NCI-H82 treated with DMSO at 0.1 percent for 48 hours (cell line): Measurements from ENCODE around the gene ABCC5.
"Not testable (repeated sequence)": the region's sequence is repeated elsewhere in the genome, so short reads cannot be mapped to it uniquely, and the experiment has no call there.

Experiments used
- DNase-seq: peaks from one replicate; lab custom pipeline; 2025; ENCODE audit not compliant: unreplicated experiment; lab: John Stamatoyannopoulos, UW

ABCC5 gene

GRCh38 chr3:184017672-184018423, at the start of gene ABCC5:
Gene ABCC5, minus strand, starts transcription at chr3:184017884. Its CDS starts 3,492 bp downstream, at chr3:184014392.
- peak; percentile 95 for DNase-seq

- no peak for DNase-seq
Measured at GRCh38 chr3:184066211-184066610, 48.5 kb upstream of the ABCC5 start.

GRCh38 chr3:184062637-184063036, 45.0 kb upstream of the ABCC5 start:
- DNase-seq, result no peak

- DNase-seq, result no peak
Measured at GRCh38 chr3:184059424-184059823, 41.7 kb upstream of the ABCC5 start.

GRCh38 chr3:184058029-184058428, 40.3 kb upstream of the ABCC5 start:
- no peak for DNase-seq

GRCh38 chr3:184052767-184053166, 35.1 kb upstream of the ABCC5 start, which contains the start of gene HTR3C:
Gene HTR3C, plus strand, starts transcription at chr3:184053047. Its CDS starts 34 bp downstream, at chr3:184053081.
- DNase-seq, result no peak

- no peak for DNase-seq
Measured at GRCh38 chr3:184050217-184050847, 32.6 kb upstream of the ABCC5 start.

GRCh38 chr3:184045995-184046394, 28.3 kb upstream of the ABCC5 start:
- no peak for DNase-seq

- DNase-seq, result no peak
Measured at GRCh38 chr3:184042617-184043016, 24.9 kb upstream of the ABCC5 start.

- peak; percentile 64 for DNase-seq
Measured at GRCh38 chr3:184040010-184040409, 22.3 kb upstream of the ABCC5 start.

- peak; percentile 100 for DNase-seq
Measured at GRCh38 chr3:184039414-184039813, 21.7 kb upstream of the ABCC5 start.

GRCh38 chr3:184038307-184038706, 20.6 kb upstream of the ABCC5 start:
- DNase-seq, result not testable (repeated sequence)

GRCh38 chr3:184037816-184038215, 20.1 kb upstream of the ABCC5 start:
- no peak for DNase-seq

GRCh38 chr3:184031187-184031792, 13.6 kb upstream of the ABCC5 start, which contains the start of gene HTR3D:
Gene HTR3D, plus strand, starts transcription at chr3:184031742. Its CDS starts 0 bp downstream, at chr3:184031742.
- no peak for DNase-seq

GRCh38 chr3:184030536-184030935, 12.9 kb upstream of the ABCC5 start:
- DNase-seq, result no peak

- DNase-seq, result no peak
Measured at GRCh38 chr3:184029443-184029842, 11.8 kb upstream of the ABCC5 start.

GRCh38 chr3:184028275-184028890, 10.7 kb upstream of the ABCC5 start:
- not testable (repeated sequence) for DNase-seq

- DNase-seq, result not testable (repeated sequence)
Measured at GRCh38 chr3:184025256-184025655, 7.6 kb upstream of the ABCC5 start.

GRCh38 chr3:184022323-184022722, 4.6 kb upstream of the ABCC5 start:
- DNase-seq, result no peak

- no peak for DNase-seq
Measured at GRCh38 chr3:184018424-184018973, 815 bp upstream of the ABCC5 start.
